Body of pancreas (tissue), 4 donors: ENCODE measurements around the gene MEIS3. TPM values are rescaled to one million over a fixed set of nuclear protein-coding genes. Genes with fewer than 3 reads are reported as not detected.

ENCODE experiments used
- ATAC-seq: fragments of 150-250 bp; one replicate; pipeline ENCODE4 v1.9.1; 2016
- DNase-seq, 4 donors: peaks; one replicate each; pipeline ENCODE4 v3.0.0-alpha.2; 2019
- H3K27ac ChIP-seq, 4 donors: fragments of 200-600 bp; sonication (generic); 1 replicate in 3 of 4; 2 replicates in 1 of 4; pipeline versions ENCODE4 v1.5.1 to v1.6.1; 2016 to 2019; ENCODE audit warnings: mild to moderate bottlenecking in 1 of 4, mixed read lengths in 1 of 4, moderate library complexity in 1 of 4
- H3K27me3 ChIP-seq, 2 donors: fragments of 200-600 bp; sonication (generic); one replicate each; pipeline ENCODE4 v1.6.0; 2016; ENCODE audit warnings: mild to moderate bottlenecking in 1 of 2
- H3K36me3 ChIP-seq, 2 donors: fragments of 200-600 bp; sonication (generic); replicated peaks in 1 of 2; 2 replicates each; pipeline ENCODE4 v1.5.1; 2016; ENCODE audit warnings: low read depth in 2 of 2; ENCODE audit not compliant: insufficient read depth in 1 of 2
- H3K4me1 ChIP-seq: fragments of 200-600 bp; sonication (generic); one replicate; pipeline ENCODE4 v1.6.0; 2016
- H3K4me3 ChIP-seq, 2 donors: fragments of 200-600 bp; sonication (generic); 1 replicate in 1 of 2; 2 replicates in 1 of 2; pipeline ENCODE4 v1.5.1; 2016 to 2019
- H3K9me3 ChIP-seq, 3 donors: fragments of 200-600 bp; sonication (generic); 1 replicate in 2 of 3; 2 replicates in 1 of 3; pipeline ENCODE4 v1.5.1; 2016
- CTCF ChIP-seq, 7 experiments: fragments of 450-650 bp in 4 of 7; fragments of 200-600 bp in 3 of 7; sonication (generic) in 3 of 7; IDR thresholded peaks; one replicate each; pipeline ENCODE4 v1.5.1; 2016 to 2019; ENCODE audit warnings: antibody characterized with exemption in 7 of 7
- POLR2A ChIP-seq, 3 donors: fragments of 450-650 bp; IDR thresholded peaks; one replicate each; pipeline ENCODE4 v1.6.1; 2016; ENCODE audit warnings: antibody characterized with exemption in 3 of 3, mild to moderate bottlenecking in 2 of 3
- WGBS, 2 donors: methylation state at CpG; one replicate each; pipeline ENCODE4 v1.1.5; 2017; 5-methylcytosine and 5-hydroxymethylcytosine counted together
- intact Hi-C: fragments of 100-400 bp; cut with DNase I; formaldehyde crosslinking; loops from one replicate; pipeline ENCODE4 v1.15.1; 2023
- total RNA-seq, 2 donors: library from RNA; depleted of rRNA; stranded (reverse); fragments of >200 nt; gene quantifications; one replicate each; pipeline ENCODE4 v1.1.0, GENCODE V29; 2016

Gene MEIS3
- total RNA-seq, 2 donors from 2014 or later: 1.3 to 2.3 TPM

- 79 to 82% methylated on average over 4 of the region's 4 CpGs for WGBS, 2 donors
- H3K27ac ChIP-seq: no peak overlapping the region
- TF ChIP-seq CTCF (IDR thresholded peaks at IDR 0.05) (no peak), POLR2A (IDR thresholded peaks at IDR 0.05) (no peak)
- H3K4me1 ChIP-seq: no peaks in the 10 kb centered on the region
- no peak overlapping the region for H3K4me3 ChIP-seq
- DNase-seq (no peak), ATAC-seq (no peak)
- intact Hi-C loops: no loop called here
- no peaks in the 10 kb centered on the region for H3K27me3 ChIP-seq
- no peaks in the 10 kb centered on the region for H3K9me3 ChIP-seq
- H3K36me3 ChIP-seq: no peaks in the 10 kb centered on the region
Measured at GRCh38 chr19:47405197-47405550, 14.2 kb downstream of the MEIS3 start.

- TF ChIP-seq POLR2A (IDR thresholded peaks at IDR 0.05) (no peak), CTCF (IDR thresholded peaks at IDR 0.05) (no peak)
- no peaks in the 10 kb centered on the region for H3K4me1 ChIP-seq
- no peak for ATAC-seq
- no peak overlapping the region for H3K4me3 ChIP-seq
- H3K9me3 ChIP-seq: no peaks in the 10 kb centered on the region
- 65 to 68% methylated on average over 9 of the region's 9 CpGs for WGBS, 2 donors
- no peaks in the 10 kb centered on the region for H3K27me3 ChIP-seq
- intact Hi-C loops: no loop called here
- no peak for DNase-seq
- H3K36me3 ChIP-seq: no peaks in the 10 kb centered on the region
- no peak overlapping the region for H3K27ac ChIP-seq
Measured at GRCh38 chr19:47404334-47405196, 14.8 kb downstream of the MEIS3 start.

- H3K9me3 ChIP-seq: no peaks in the 10 kb centered on the region
- DNase-seq (no peak), ATAC-seq (no peak)
- H3K27ac ChIP-seq: no peak overlapping the region
- H3K36me3 ChIP-seq: no peaks in the 10 kb centered on the region
- H3K27me3 ChIP-seq: no peaks in the 10 kb centered on the region
- TF ChIP-seq CTCF (IDR thresholded peaks at IDR 0.05) (no peak), POLR2A (IDR thresholded peaks at IDR 0.05) (no peak)
- WGBS, 2 donors: 70 to 75% methylated on average over 12 to 16 of the region's 16 CpGs
- H3K4me1 ChIP-seq: no peaks in the 10 kb centered on the region
- no peak overlapping the region for H3K4me3 ChIP-seq
- intact Hi-C loops: no loop called here
Measured at GRCh38 chr19:47402504-47402903, 16.8 kb downstream of the MEIS3 start.

- no peak for ATAC-seq
- Histone ChIP-seq H3K27me3 (no peaks in the 10 kb centered on the region), H3K9me3 (no peaks in the 10 kb centered on the region), H3K27ac (no peak overlapping the region), H3K4me3 (no peak overlapping the region), H3K4me1 (no peaks in the 10 kb centered on the region), H3K36me3 (no peaks in the 10 kb centered on the region)
- intact Hi-C loops: no loop called here
- TF ChIP-seq POLR2A (IDR thresholded peaks at IDR 0.05): no peak
- TF ChIP-seq CTCF (IDR thresholded peaks at IDR 0.05): no peak
- 43 to 48% methylated on average over 24 of the region's 24 CpGs for WGBS, 2 donors
- no peak for DNase-seq
Measured at GRCh38 chr19:47398707-47399597, 20.4 kb downstream of the MEIS3 start.
